Retinal pigment epithelial cell (primary cell): ENCODE data around the gene MRNIP.
"Not testable (repeated sequence)": the region's sequence is repeated elsewhere in the genome, so short reads cannot be mapped to it uniquely, and the experiment has no call there.

Experiments
- DNase-seq: peaks from one replicate; pipeline ENCODE4 v3.0.0-alpha.2; 2010; ENCODE audit warnings: low read depth
- H3K4me3 ChIP-seq: 2 replicates; pipeline ENCODE4 v1.5.1; 2011; ENCODE audit warnings: mild to moderate bottlenecking, low read length, control low read depth, moderate library complexity
- TF ChIP-seq, protein P1 (sequence below): conservative IDR thresholded peaks from 2 replicates; pipeline ENCODE4 v1.5.1; 2011; ENCODE audit warnings: low read depth, low read length, control low read depth, inconsistent platforms

The MRNIP gene

GRCh38 chr5:179794171-179794570 is 64.4 kb downstream of the MRNIP start:
- no peak for DNase-seq
- H3K4me3 ChIP-seq, result no peak overlapping the region
- TF ChIP-seq, protein P1, sequence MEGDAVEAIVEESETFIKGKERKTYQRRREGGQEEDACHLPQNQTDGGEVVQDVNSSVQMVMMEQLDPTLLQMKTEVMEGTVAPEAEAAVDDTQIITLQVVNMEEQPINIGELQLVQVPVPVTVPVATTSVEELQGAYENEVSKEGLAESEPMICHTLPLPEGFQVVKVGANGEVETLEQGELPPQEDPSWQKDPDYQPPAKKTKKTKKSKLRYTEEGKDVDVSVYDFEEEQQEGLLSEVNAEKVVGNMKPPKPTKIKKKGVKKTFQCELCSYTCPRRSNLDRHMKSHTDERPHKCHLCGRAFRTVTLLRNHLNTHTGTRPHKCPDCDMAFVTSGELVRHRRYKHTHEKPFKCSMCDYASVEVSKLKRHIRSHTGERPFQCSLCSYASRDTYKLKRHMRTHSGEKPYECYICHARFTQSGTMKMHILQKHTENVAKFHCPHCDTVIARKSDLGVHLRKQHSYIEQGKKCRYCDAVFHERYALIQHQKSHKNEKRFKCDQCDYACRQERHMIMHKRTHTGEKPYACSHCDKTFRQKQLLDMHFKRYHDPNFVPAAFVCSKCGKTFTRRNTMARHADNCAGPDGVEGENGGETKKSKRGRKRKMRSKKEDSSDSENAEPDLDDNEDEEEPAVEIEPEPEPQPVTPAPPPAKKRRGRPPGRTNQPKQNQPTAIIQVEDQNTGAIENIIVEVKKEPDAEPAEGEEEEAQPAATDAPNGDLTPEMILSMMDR, result no peak

DNA sequence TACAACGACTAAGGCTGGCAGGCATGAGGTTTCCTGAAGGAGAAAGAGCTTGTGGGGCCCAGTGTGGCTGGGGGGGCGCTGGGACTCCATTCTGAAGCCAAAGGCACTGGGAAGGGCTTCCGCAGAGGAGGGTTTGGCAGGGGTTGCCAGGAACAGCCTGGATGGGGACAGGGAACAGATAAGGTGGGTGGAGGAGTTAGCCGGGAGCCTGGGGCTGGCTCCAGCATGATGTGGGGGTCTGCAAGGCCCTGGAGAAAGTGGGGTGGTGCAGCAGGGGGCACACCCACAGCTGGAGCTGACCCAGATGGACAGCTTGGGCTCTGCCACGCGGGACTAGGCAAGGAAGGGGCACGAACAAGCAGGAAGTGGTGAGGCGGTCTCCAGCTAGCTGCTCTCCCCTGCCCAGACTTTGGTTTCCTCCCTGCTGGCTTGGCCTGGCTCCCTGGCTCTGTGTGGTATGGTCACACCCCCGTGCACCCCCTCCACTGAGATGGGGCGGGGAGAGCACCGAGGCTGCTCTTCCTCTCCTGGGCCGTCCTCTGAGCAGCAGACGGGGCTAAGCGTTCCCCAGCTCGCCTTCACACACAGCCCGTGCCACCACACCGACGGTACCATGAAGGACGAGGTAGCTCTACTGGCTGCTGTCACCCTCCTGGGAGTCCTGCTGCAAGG is 65.0 kb downstream of the MRNIP start, which contains the start of gene LTC4S:
Gene LTC4S, plus strand, starts transcription at position 519 of the 672 bp plus-strand sequence. Its CDS starts 95 bp downstream, at position 614.
- no peak within 1 kb of the TSS for H3K4me3 ChIP-seq
- DNase-seq, result no peak
- TF ChIP-seq, protein P1, result no peak

DNA sequence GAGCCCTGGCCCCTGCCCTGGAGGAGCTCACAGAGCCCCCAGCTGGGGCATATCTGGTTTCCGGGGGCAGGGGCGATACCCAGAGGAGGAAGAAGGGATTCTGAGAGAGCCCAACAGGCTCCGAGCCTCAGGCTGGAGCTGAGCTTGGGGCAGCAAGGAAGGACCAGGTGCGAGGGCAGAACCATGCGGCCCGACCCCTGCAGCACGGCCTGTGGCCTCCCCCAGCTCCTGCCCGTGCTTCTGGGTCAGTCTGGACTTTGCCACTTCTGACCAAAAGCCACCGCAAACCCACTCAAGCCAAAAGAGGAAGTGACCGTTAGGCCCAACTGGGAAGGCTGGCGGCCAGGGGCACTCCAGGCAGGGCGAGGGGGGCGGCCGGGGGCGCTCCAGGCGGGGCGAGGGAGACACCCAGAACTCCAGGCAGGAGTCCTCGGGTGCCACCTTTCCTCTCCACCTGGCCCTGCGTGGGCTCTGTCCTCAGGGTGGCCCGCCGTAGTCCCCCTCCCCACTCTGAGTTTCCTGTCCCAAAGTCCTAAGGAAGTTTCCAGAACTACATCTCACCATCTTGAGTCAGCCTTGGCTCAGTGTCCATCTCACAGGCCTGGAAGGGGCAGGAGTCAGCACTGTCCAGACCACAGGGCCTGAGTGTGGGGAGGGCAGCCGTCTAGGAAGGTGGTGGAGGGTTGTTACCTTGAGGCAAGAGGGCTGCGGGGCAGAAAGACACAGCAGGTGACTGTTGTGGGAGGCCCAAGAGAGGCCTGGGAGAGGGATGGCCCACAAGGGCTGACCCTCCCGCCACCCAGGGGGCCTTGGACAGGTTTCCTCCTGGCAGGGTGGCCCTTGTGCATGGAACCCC is 65.8 kb downstream of the MRNIP start:
- TF ChIP-seq, protein P1, result no peak
- no peak for DNase-seq

GRCh38 chr5:179791881-179792611 is 66.6 kb downstream of the MRNIP start:
- TF ChIP-seq, protein P1, result no peak
- no peak overlapping the region for H3K4me3 ChIP-seq
- DNase-seq, result no peak

More for the DNA sequence above, 65.8 kb downstream of the MRNIP start:
- H3K4me3 ChIP-seq, result no peak overlapping the region

DNA sequence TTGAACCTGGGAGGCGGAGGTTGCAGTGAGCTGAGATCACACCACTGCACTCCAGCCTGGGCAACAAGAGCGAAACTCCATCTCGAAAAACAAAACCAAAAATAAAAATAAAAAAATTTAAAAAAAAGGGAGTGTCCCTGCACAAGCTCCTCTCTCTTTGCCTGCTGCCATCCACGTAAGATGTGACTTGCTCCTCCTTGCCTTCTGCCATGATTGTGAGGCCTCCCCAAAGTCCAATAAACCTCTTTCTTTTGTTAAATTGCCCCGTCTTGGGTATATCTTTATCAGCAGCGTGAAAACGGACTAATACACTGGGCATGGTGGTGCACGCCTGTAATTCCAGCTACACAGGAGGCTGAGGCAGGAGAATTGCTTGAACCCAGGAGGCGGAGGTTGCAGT is 69.3 kb downstream of the MRNIP start:
- DNase-seq, H3K4me3 ChIP-seq: not testable (repeated sequence)

- DNase-seq, result no peak
- TF ChIP-seq, protein P1, result no peak
- no peak overlapping the region for H3K4me3 ChIP-seq
Observed at GRCh38 chr5:179788193-179788854, 70.3 kb downstream of the MRNIP start.
